Globus pallidus (tissue), 1 donor: ENCODE measurements around the gene SLC9A9.
"Not testable (repeated sequence)": the region's sequence is repeated elsewhere in the genome, so short reads cannot be mapped to it uniquely, and the experiment has no call there.

Source experiments
- DNase-seq: peaks from one replicate; pipeline ENCODE4 v3.0.0-alpha.2; 2015; ENCODE audit warnings: low spot score

Gene SLC9A9

DNA sequence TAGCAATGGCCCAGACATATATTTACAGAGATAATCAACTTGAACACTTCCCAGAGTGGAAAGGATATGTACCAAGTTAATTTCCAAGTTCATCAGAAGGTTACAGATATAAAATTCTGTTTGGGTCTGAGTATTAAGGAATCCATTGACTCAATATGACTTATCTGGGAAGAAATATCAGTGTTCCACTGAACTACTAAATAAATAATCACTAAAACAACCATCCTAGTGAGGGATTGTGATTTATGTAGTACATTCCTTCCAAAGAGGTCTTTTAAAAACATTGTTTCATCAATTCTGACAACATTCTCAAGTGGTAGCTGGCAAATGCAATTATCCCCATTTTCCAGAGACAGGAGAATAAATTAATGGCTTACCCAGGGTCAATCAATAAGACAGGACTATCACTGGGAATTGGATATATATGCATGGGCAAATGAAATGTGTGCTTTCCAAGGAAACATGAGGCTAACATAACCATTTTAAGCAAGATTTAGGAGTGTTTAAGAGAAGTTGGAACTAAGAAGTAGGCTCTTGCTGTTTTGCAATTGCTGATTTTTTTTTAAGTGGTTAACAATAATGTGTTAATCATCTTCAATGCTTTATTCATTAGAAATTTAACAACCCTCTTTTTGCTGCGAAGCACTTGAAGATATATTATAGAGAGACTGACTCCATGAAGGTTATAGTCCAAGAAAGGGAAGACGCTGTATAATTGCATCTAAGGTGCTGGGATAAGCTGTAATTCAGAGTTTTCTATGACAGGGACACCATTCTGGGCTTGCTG lies 37.9 kb downstream of the SLC9A9 start:
- no peak for DNase-seq

GRCh38 chr3:143809121-143809621 lies 39.1 kb downstream of the SLC9A9 start:
- peak; percentile 31 for DNase-seq

DNA sequence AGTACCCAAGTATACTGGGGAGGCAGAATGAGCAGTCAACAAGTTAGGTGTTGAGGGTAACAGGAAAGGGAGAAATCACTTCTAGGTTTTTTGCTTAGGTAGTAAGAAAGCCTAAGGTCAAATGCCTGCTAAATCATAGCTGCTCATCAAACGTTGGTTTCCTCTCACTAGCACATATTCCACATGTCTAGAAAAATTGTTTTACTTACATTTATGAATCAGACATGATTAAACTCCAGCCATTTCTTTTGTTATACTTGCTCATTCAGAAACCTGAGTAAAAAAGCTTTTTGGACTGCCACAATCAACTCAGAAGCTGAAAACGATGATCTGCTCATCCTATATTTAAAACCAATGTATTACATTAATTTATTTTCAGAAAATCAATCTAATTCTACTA lies 40.2 kb downstream of the SLC9A9 start:
- DNase-seq: no peak

GRCh38 chr3:143806038-143806437 lies 42.2 kb downstream of the SLC9A9 start:
- DNase-seq: no peak

DNA sequence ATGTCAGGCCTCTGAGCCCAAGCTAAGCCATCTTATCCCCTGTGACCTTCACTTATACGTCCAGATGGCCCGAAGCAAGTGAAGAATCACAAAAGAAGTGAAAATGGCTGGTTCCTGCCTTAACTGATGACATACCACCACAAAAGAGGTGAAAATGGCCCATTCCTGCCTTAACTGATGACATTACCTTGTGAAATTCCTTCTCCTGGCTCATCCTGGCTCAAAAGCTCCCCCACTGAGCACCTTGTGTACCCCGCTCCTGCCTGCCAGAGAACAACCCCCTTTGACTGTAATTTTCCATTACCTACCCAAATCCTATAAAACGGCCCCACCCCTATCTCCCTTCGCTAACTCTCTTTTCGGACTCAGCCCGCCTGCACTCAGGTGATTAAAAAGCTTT lies 42.8 kb downstream of the SLC9A9 start:
- DNase-seq: not testable (repeated sequence)

DNA sequence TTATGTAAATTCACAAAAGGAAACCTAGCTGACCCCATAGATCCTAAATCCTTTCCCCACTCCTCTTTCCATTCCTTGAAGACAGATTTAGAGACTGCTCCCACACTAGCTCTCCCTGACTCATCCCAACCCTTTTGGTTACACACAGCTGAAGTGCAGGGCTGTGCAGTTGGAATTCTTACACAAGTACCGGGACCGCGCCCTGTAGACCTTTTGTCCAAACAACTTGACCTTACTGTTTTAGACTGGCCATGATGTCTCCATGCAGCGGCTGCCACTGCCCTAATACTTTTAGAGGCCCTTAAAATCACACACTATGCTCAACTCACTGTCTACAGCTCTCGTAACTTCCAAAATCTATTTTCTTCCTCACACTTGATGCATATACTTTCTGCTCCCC lies 47.2 kb downstream of the SLC9A9 start:
- DNase-seq: not testable (repeated sequence)

- not testable (repeated sequence) for DNase-seq
Measured at GRCh38 chr3:143798151-143798550, 50.1 kb downstream of the SLC9A9 start.

DNA sequence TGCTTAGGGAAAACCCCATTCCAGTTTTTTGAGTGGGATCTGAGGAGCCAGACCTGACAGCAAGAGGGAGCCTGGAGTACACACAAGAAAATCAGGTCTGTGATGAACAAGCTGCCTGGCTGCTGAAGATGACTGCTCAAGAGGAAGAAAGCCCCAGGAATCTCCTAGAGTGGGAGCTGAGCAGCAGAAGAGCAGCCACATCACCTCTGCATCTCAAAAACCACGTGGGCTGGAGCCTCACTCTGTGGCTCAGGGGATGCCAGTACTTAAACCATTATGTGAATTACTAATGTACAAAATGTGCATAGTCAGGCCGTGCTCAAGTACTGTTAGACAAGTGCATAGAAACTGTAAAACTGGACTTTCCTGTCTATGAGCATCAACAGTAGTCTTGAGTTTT lies 52.4 kb downstream of the SLC9A9 start:
- no peak for DNase-seq

DNA sequence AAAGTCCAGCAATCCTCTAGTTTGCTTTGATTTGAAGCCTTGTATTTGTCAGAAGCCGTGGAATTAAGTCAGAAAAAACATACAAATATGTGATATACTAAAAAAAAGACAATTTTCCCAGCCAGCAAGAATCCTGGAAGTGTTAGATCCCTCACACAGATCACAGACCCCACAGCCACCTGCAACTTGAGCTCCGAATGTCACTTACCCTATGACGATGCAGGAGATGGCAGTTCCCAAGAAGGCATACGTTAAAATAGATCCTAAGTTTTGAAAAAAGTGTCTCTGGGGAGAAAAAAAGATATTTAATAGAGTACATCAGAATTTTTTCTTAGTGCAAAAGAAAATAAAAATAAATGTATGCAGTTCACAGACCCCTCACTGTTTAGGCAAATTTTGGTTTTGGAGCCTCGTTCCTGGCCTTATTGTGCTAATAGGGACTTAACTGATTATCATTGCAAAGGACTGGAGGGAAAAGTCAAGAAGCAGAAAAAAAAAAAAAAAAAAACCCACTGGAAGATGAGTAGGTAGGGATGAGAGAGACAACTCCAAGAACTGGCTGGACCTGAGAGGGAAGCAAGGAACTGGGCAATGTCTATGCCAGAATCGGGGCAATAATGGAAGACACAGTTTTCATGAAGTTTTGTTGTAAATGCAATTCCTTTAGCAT lies 53.3 kb downstream of the SLC9A9 start:
- no peak for DNase-seq

GRCh38 chr3:143793971-143794370 lies 54.3 kb downstream of the SLC9A9 start:
- no peak for DNase-seq

DNA sequence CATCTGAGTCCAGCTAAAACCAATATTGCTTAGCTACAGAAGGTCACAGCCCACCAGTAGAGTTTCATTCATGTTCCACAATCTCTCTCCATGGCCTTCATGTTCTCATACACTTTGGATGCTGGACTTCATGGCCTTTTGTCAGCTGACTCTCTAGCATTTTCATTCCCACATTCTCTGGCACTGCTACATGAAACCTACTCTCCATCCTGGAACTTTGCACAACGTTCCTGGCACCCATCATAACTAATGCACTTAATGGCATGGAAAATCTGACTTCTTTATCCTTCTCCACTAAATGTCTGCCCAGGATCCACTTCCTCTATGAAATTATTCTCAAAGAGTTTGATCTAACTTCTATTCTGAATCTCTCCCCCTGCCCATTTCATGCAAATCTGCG lies 56.9 kb downstream of the SLC9A9 start:
- DNase-seq: no peak

DNA sequence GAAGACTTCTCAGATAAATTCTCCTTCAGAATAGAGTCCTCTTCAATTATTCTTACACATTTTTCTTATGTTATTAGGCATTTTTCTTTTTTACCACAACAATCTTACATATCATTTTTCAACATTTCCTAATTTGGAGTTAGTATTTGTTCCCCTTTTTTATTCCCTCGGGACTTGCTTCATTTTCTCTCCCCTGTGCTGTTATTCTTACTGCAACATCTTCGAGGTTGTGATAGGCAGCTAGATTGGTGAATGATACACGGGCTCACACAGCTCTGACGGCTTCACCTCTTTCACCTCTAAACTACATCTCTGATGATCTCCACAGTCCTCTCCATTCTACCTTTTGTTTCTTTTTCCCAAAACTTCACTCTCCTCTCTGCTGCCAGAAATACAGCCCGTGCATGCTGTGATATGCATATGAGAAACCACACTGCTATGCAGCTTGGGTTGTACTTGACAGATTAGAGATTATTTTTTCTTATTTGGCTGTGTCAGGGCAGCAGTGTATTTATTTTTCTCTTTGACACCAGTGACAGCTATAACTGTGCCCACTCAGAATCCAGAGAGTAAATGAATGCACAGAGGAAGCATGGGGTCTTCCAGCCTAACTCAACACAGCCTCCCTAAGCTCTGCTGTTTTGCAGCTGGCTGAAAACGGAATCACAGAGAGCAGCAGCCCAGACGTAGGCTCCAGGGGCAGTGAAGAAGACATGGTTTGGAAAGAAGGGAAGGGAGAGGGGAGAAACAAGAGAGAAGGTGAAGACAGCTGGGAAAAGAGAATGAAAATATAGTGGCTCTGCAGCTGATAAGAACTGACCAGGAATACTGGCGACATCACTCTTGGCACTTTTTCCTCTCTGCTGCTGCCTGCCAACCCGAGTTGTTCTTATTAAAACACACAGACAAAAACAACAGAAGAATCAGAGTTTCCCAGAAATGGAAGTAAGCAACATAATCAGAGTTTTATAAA lies 61.8 kb downstream of the SLC9A9 start:
- peak; percentile 51 for DNase-seq

DNA sequence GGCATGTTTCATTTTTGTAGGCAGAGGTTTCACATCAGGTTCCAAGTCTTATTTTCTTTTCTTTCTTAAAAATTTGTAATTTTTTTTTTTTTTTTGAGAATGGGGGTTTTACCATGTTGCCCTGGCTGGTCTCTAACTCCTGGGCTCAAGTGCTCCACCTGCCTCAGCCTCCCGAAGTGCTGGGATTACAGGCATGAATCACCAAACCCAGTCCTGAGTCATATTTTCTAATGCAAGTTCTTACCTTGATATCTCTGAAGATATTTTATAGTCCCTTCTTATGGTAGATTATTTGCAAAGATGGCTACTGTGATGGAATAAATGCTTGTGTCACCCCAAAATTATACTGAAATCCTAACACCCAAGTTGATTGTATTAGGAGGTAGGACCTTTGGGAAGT lies 63.8 kb downstream of the SLC9A9 start:
- DNase-seq: no peak

DNA sequence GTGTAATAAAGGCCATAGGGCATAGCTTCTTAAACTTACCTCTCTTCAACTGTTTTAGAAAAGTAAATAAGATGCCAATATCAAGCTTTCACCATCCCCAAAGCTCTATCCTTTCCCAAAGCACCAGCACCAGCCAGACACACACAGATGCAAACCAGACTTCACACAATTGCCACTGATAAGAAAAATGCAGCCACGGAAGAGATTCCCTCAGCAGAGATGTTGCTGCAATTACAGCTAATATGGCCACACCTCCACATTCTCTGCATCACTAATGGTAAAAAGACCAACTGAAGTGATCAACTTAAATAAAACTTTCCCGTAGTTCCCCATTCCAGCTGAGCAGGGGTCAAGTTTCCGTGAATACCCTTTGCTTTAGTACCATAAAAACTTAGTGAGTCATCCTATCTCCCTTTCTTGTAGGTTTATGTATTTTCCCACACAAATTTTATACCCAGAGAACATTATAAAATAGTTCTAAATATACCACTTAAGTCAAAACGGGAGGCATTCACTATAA lies 64.4 kb downstream of the SLC9A9 start:
- no peak for DNase-seq

- DNase-seq: peak; percentile 73
Measured at GRCh38 chr3:143775459-143775858, 72.8 kb downstream of the SLC9A9 start.

GRCh38 chr3:143771939-143772338 lies 76.3 kb downstream of the SLC9A9 start:
- no peak for DNase-seq

GRCh38 chr3:143771258-143771657 lies 77.0 kb downstream of the SLC9A9 start:
- DNase-seq: no peak

DNA sequence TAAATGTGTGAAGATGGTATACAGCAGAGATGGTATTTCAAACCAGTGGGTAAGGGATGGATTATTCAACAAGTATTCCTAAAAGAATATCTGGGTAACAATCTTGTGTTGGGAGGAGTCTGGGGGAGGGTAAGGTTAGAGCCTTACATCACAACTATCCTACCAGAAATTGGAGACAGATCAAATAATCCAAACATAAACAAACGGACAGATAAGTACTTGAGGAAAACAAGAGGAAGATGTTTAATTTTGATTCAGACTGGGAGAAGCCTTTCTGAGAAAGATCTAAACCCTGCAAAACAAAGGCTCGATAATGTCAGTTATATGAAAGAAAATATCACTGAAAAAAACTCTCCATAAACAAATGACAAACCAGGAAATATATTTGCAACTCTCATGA lies 77.9 kb downstream of the SLC9A9 start:
- no peak for DNase-seq

GRCh38 chr3:143769616-143770015 lies 78.7 kb downstream of the SLC9A9 start:
- no peak for DNase-seq

DNA sequence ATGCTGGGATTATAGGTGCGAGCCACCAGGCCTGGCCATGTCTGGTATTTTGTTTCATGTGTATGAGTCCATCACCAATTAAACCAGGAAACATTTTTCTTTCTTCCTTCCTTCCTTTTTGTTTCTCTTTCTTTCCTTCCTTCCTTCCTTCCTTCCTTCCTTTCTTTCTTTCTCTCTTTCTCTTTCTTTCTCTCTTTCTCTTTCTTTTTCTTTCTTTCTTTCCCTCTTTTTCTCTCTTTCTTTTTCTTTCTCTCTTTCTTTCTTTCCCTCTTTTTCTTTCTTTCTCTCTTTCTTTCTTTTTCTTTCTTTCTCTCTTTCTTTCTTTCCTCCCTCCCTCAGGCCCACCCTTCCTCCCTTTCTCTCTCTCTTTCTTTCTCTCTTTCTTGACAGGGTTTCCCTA lies 83.4 kb downstream of the SLC9A9 start:
- no peak for DNase-seq

DNA sequence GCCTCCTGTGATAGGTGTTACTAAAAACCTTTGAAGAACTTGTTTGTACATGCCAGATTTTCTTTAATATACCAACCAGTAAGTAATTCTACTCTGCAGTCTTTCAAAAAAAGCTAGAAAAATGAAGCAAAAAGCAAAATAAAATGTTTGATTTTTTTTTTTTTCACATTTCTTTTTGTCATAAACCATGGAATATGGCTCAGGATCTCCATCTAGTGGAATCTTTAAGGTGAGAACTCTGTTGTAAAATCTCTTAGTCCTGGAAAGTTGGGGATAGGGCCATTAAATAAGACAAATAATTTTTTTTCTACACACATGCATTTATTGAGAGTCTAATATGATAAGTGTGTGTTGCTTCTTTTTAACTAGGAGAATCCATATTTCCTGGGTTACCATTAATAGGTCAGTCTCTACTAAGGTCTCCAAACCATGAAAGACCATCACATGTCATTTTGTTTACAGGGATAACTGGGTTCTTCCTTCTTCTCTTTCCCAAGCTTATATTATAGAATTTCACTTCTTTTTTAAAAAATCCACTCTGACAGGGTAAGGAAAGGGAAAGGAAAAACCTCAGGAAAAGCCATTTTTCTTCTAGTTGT lies 84.6 kb downstream of the SLC9A9 start:
- DNase-seq: no peak

- no peak for DNase-seq
Measured at GRCh38 chr3:143757691-143758090, 90.6 kb downstream of the SLC9A9 start.
